ENCODE data around the gene KANK4. TPM values are rescaled to one million over a fixed set of nuclear protein-coding genes. Genes with fewer than 3 reads are reported as not detected.

Gene KANK4
- total and polyA plus RNA-seq, 8 donors: 2.4 to 12.5 (median 8.6) TPM

DNA sequence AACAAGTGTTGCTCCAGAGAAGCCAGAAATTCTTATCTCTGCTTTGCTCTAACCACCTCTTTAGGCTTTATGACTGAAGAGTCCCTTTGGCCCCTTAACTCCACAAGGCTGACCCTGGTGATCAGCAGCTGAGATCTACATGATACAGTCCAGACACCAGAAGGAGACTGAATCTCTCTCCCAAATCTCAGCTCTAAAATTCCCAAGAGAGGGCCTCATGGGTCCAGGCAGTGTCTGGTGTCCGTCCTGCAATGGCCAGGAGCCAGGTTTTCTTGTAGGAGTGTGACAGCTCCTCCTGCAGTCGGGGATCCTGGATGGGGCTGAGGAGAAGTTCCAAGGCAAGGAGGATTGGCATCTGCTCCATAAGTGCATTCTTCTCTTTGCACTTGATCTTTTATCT is 89.3 kb downstream of the KANK4 start:
- FAIRE-seq: no peak
- H3K9me3 ChIP-seq: no peaks in the 10 kb centered on the region
- DNase-seq: no peak
- no peak overlapping the region for H3K27ac ChIP-seq
- H3K27me3 ChIP-seq: no peaks in the 10 kb centered on the region
- H3K36me3 ChIP-seq: no peaks in the 10 kb centered on the region
- TF ChIP-seq CTCF (IDR thresholded peaks at IDR 0.05): no peak
- no peaks in the 10 kb centered on the region for H3K4me1 ChIP-seq
- no peak overlapping the region for H3K4me3 ChIP-seq
- WGBS, 2 donors: 42 to 61% methylated on average over 2 of the region's 2 CpGs
- intact Hi-C loops (cut with DNase I): no loop called here
- ATAC-seq: no peak

DNA sequence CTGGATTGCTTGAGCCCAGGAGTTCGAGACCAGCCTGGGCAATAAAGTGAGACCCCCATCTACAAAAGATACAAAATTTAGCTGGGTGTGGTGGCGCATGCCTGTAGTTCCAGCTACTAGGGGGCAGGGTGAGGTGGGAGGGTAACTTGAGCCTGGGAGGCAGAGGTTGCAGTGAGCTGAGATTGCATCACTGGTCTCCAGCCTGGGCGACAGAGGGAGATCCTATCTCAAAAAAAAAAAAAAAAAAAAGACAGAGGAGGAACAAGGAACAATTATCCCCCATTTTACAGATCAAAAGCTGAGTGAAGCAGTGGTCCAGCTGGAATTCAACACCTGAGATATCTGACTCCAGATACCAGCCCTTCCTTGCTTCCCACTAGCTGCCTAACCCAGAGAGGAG is 89.8 kb downstream of the KANK4 start:
- Histone ChIP-seq H3K9me3 (no peaks in the 10 kb centered on the region), H3K27me3 (no peaks in the 10 kb centered on the region), H3K4me1 (no peaks in the 10 kb centered on the region), H3K4me3 (no peak overlapping the region), H3K36me3 (no peaks in the 10 kb centered on the region), H3K27ac (no peak overlapping the region)
- no peak for TF ChIP-seq CTCF (IDR thresholded peaks at IDR 0.05)
- DNase-seq (no peak), FAIRE-seq (no peak), ATAC-seq (no peak)
- intact Hi-C loops (cut with DNase I): no loop called here
- WGBS, 2 donors: 80 to 84% methylated on average over 3 of the region's 3 CpGs

GRCh38 chr1:62228883-62229187 is 90.4 kb downstream of the KANK4 start:
- no peak for FAIRE-seq
- 75 to 88% methylated on average over 4 of the region's 4 CpGs for WGBS, 2 donors
- no peak for ATAC-seq
- H3K9me3 ChIP-seq: no peaks in the 10 kb centered on the region
- H3K36me3 ChIP-seq: no peaks in the 10 kb centered on the region
- DNase-seq: no peak
- TF ChIP-seq CTCF (IDR thresholded peaks at IDR 0.05): no peak
- no peak overlapping the region for H3K4me3 ChIP-seq
- no peaks in the 10 kb centered on the region for H3K27me3 ChIP-seq
- H3K4me1 ChIP-seq: no peaks in the 10 kb centered on the region
- intact Hi-C loops (cut with DNase I): no loop called here
- H3K27ac ChIP-seq: no peak overlapping the region

DNA sequence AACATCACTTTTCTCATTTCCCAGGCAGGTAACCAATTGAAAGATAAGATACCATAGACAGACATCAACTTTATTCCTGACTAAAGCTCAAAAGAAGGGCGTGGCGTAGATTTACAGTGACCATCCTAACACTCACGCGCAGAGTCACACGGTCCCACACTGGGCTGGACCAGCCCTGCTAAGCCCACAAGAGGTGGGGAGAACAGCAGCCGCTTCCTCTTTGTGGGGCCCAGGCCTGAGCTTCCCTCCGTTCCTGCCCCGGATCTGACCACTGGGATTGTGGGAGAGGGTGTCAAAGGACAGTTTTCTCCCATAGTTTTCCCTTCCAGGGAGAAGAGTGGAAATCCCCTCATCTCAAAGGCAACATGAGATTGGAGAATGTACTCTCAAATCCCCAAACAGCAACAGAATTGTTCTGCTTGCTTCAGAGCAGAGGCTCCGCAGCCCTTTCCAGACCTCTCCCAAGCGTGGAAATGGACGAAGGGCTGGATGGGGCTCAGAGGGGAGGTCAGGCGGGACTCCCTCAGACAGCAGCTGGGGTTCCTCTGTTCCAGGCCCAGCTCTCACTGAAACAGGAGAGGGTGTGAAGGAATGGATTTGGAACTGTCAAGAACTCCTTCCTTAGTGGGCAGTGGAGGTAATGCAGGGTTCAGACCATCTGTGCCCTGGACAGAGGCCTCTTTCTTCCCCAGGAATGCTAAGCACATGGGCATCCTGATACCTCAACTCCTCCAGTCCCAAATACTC is 90.9 kb downstream of the KANK4 start:
- Histone ChIP-seq H3K36me3 (no peaks in the 10 kb centered on the region), H3K4me3 (no peak overlapping the region), H3K27ac (no peak overlapping the region), H3K27me3 (no peaks in the 10 kb centered on the region), H3K4me1 (no peaks in the 10 kb centered on the region), H3K9me3 (no peaks in the 10 kb centered on the region)
- no peak for ATAC-seq
- TF ChIP-seq CTCF (IDR thresholded peaks at IDR 0.05): no peak
- FAIRE-seq: no peak
- WGBS, 2 donors: 87 to 93% methylated on average over 12 of the region's 12 CpGs
- intact Hi-C loops (cut with DNase I): no loop called here
- DNase-seq: no peak

DNA sequence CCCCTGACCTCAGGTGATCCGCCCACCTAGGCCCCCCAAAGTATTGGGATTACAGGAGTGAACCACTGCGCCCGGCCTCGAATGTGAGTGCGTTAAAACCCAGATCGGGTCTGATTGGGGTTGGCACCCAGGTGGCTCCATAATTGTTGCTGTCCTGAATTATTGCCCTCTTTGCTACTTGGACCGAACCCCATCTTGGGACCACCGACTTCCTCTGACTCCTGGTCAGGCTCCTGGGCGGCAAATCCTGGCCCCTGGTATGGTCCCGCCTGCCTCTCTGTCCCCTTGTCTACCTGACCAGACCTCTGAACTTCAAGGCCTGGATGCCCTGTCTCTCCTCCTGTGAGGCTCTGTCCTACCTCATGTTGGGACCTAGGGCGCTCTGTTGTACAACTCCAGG is 91.7 kb downstream of the KANK4 start:
- FAIRE-seq: no peak
- no peak for ATAC-seq
- H3K4me3 ChIP-seq: no peak overlapping the region
- no peaks in the 10 kb centered on the region for H3K36me3 ChIP-seq
- no peaks in the 10 kb centered on the region for H3K4me1 ChIP-seq
- H3K27ac ChIP-seq: no peak overlapping the region
- intact Hi-C loops (cut with DNase I): no loop called here
- H3K9me3 ChIP-seq: no peaks in the 10 kb centered on the region
- DNase-seq: no peak
- WGBS, 2 donors: 85% methylated on average over 11 of the region's 11 CpGs
- H3K27me3 ChIP-seq: no peaks in the 10 kb centered on the region
- no peak for TF ChIP-seq CTCF (IDR thresholded peaks at IDR 0.05)
